Kidney epithelial cell (primary cell): ENCODE results near the gene CAPN13. TPM values are rescaled to one million over a fixed set of nuclear protein-coding genes. Genes with fewer than 3 reads are reported as not detected.

Source experiments
- DNase-seq: peaks from one replicate; pipeline ENCODE4 v3.0.0-alpha.2; 2010; ENCODE audit warnings: low read depth
- H3K27me3 ChIP-seq: 2 replicates; pipeline ENCODE4 v1.6.0; 2011; ENCODE audit warnings: low read length; ENCODE audit not compliant: control insufficient read depth, insufficient read depth
- H3K36me3 ChIP-seq: 2 replicates; pipeline ENCODE4 v1.5.1; 2011; ENCODE audit warnings: low read length; ENCODE audit not compliant: control insufficient read depth, insufficient read depth
- H3K4me3 ChIP-seq: 2 replicates; pipeline ENCODE4 v1.5.1; 2011; ENCODE audit warnings: low read depth, mild to moderate bottlenecking, control low read depth, low read length
- total RNA-seq: library from RNA; depleted of rRNA; stranded (reverse); fragments of >200 nt; gene quantifications from 2 replicates; pipeline ENCODE4 v1.2.3, GENCODE V29; 2015
- TF ChIP-seq, protein P1 (sequence below): IDR thresholded peaks from 2 replicates; pipeline ENCODE4 v1.5.1; 2011; ENCODE audit warnings: mild to moderate bottlenecking, moderate library complexity, low read length, control low read depth, inconsistent platforms; ENCODE audit not compliant: insufficient read depth, poor library complexity, severe bottlenecking

CAPN13 gene
- total RNA-seq, 1 donor from 2014 or later: not detected

DNA sequence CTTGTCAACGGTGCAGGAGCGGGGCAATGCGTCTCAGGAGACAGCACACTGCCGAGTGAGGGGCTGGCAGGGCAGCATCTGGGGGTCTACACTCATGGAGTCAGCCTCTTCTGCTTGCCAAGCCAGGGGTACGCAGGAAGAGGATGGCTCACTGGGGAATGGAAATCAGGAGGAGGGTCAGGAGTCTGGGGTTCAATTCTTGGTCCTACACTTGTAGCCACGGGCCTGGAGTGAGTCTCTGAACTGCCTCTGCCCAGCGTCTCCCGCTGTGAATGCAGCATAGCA lies 70.0 kb downstream of the CAPN13 start:
- Histone ChIP-seq H3K27me3 (no peaks in the 10 kb centered on the region), H3K36me3 (no peaks in the 10 kb centered on the region), H3K4me3 (no peak overlapping the region)
- TF ChIP-seq, protein P1, sequence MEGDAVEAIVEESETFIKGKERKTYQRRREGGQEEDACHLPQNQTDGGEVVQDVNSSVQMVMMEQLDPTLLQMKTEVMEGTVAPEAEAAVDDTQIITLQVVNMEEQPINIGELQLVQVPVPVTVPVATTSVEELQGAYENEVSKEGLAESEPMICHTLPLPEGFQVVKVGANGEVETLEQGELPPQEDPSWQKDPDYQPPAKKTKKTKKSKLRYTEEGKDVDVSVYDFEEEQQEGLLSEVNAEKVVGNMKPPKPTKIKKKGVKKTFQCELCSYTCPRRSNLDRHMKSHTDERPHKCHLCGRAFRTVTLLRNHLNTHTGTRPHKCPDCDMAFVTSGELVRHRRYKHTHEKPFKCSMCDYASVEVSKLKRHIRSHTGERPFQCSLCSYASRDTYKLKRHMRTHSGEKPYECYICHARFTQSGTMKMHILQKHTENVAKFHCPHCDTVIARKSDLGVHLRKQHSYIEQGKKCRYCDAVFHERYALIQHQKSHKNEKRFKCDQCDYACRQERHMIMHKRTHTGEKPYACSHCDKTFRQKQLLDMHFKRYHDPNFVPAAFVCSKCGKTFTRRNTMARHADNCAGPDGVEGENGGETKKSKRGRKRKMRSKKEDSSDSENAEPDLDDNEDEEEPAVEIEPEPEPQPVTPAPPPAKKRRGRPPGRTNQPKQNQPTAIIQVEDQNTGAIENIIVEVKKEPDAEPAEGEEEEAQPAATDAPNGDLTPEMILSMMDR: no peak
- no peak for DNase-seq

DNA sequence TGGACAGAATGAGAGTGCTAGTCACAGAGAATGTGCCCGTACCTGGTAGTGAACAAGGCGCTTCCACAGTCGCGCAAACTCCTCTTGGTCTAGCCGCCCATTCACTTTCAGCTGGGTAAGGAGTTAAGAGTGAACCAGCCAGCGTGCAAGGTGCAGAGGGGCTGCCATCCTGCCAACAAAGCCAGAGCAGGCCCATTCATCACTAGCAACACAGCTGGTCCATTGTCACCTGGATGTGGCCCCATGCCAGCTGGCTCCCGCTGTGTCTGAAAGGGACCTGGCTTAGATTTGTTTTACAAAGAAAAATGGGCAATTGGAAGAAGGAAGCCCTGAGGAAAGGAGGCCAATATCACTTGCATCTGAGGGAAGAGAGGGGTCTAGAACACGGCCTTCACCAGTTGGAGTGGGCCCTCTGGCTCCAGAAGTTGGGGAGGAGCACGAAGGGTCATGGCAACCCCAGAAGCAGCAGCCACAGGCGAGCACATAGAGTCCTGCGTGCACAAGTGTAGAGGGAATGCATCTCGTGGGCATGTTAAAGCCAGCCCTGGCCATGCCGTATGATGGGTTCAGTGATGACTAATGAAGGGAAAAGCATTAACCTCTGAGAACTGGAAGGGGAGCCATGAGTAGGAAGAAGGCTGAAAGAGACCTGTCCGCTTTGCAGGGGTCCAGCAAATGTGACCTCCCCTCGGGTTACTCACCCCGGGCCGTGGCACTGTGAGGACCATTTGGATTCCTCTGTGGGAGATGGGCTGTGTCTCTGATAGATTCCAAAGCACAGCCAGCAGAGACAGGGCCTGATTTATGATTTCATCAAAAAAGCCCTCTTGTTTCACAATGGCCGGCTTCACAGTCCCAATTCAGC lies 70.6 kb downstream of the CAPN13 start:
- no peak overlapping the region for H3K4me3 ChIP-seq
- TF ChIP-seq, protein P1: no peak
- DNase-seq: no peak
- no peaks in the 10 kb centered on the region for H3K27me3 ChIP-seq
- no peaks in the 10 kb centered on the region for H3K36me3 ChIP-seq

DNA sequence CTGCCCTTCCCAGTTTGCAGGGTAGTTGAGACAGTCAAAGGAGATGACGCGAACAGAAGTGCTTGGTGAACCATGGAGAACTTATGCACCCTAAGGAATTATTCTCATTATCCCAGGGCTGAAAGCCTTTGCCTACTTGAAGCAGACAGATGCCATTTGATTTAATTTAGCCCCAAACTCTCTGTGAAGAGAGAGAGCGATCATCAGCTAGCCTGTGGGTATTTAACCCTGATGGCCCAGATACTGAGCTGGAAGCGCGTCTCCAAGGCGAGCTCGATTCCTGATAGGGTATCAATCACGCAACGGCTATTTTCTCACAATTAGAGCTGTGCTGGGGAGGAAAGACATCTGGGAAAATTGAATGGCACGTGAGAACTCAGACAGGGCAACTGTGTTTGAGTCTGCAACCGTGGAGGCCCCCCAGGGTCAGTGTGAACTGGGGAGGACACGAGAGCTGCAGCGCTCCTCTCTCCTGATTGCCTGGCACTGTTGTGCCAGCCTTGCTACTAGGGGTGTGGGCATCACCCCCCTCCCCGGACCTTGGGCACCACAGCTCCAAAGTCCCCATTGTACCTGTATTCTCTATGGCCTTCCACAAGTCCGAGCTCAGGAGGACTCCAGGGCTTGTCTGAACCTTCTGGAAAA lies 73.2 kb downstream of the CAPN13 start:
- Histone ChIP-seq H3K36me3 (no peaks in the 10 kb centered on the region), H3K4me3 (no peak overlapping the region), H3K27me3 (no peaks in the 10 kb centered on the region)
- DNase-seq: no peak
- TF ChIP-seq, protein P1: no peak

DNA sequence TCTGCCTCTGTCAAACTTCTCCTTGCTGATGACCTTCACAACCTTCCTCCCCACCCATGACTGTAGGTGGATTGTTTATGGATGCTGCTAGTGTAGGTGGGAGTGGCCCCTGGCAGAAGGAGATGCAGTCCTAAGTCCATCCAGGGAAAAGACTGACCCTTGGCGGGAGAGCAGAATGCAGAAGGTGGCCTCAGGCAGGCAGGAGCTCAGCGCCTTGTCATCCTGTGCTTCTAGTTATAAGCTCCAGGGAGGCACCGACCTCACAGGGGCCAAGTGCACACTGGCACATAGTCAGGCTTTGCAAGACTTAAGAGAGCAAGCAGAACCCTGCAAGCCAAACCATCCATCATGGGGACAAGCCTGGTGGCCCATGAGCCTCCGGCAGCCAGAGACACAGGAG lies 74.4 kb downstream of the CAPN13 start:
- no peaks in the 10 kb centered on the region for H3K27me3 ChIP-seq
- no peak for DNase-seq
- no peak overlapping the region for H3K4me3 ChIP-seq
- H3K36me3 ChIP-seq: no peaks in the 10 kb centered on the region
- TF ChIP-seq, protein P1: no peak

DNA sequence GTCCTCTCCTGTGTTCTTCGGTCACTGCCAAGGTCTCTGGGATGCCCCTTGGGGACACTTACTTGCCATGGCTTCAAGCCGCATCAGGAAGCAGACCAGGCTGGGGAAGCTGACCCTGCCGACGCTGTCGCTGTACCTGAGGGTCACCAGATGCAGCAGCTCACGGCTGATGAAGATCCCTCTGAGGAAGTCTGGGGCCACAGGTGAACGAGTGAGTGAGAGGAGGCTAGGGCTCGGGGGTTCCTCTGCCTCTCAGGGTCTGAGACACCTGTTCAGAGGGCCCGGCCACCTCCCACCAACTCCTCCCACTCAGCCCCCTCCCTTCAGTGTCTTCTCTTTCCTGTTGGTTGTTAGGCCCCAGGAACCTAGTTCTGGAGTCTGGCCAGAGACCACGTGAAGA lies 74.9 kb downstream of the CAPN13 start:
- TF ChIP-seq, protein P1: no peak
- H3K27me3 ChIP-seq: no peaks in the 10 kb centered on the region
- no peak for DNase-seq
- H3K36me3 ChIP-seq: no peaks in the 10 kb centered on the region
- H3K4me3 ChIP-seq: no peak overlapping the region

DNA sequence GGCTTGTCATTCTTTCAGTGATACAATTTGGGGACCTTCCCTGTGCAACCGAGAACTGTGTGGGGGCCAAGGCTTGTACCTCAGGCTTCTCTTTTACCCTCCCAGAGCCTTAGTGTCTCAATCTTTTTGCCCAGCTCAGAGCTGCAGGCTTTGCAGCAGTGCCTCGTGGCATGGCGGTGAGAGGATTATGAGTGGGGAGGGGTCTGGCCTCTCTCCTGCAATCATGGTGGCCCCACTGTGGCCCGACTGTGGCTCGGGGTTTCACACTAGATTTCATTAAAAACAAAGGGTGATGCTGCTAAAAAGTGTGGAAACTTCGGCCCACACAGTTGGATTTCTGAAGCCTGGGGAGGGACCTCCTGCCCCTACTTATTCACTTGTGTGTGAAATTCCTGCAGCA lies 75.5 kb downstream of the CAPN13 start:
- no peak overlapping the region for H3K4me3 ChIP-seq
- no peaks in the 10 kb centered on the region for H3K36me3 ChIP-seq
- TF ChIP-seq, protein P1: no peak
- DNase-seq: no peak
- H3K27me3 ChIP-seq: no peaks in the 10 kb centered on the region
